ENCODE results near the gene ATRN. TPM values are rescaled to one million over a fixed set of nuclear protein-coding genes. Genes with fewer than 3 reads are reported as not detected.
"Not testable (repeated sequence)": the region's sequence is repeated elsewhere in the genome, so short reads cannot be mapped to it uniquely, and the experiment has no call there.

ATRN gene
- total and polyA plus RNA-seq, 2 donors (not counting 1 experiment from before 2014, with no cell fraction given), result 5.8 to 19.5 TPM

- TF ChIP-seq EZH2 (IDR thresholded peaks at IDR 0.05; ENCODE audit: borderline replicate concordance, insufficient read depth, low read depth, low read length, poor library complexity, severe bottlenecking) (no peak), CTCF (IDR thresholded peaks at IDR 0.05) (no peak)
- no peak overlapping the region for H3K27ac Mint-ChIP-seq
- Histone ChIP-seq H3K4me2 (replicated peaks; ENCODE audit: low read depth, low read length, poor library complexity, severe bottlenecking) (no peak overlapping the region), H3K4me3 (ENCODE audit: control extremely low read depth in 1 of 5, extremely low read depth in 1 of 5, insufficient read depth in 1 of 5, low read depth in 2 of 5, low read length in 4 of 5) (no peak overlapping the region), H3K4me1 (ENCODE audit: control insufficient read depth in 2 of 2, insufficient read depth in 2 of 2, low read length in 2 of 2) (no peaks in the 10 kb centered on the region), H2AFZ (ENCODE audit: insufficient read depth, low read depth, low read length, poor library complexity, severe bottlenecking) (no peak overlapping the region), H4K20me1 (ENCODE audit: control insufficient read depth, insufficient read depth, low read length, poor library complexity, severe bottlenecking) (no peaks in the 10 kb centered on the region), H3K9ac (ENCODE audit: low read length) (no peak overlapping the region), H3K27ac (ENCODE audit: low read length in 2 of 2) (no peak overlapping the region), H3K36me3 (replicated peaks in 1 of 2; ENCODE audit: control extremely low read depth in 1 of 2, control insufficient read depth in 1 of 2, extremely low read depth in 1 of 2, insufficient read depth in 2 of 2, low read length in 1 of 2) (peaks cover 15 to 21% of the 10 kb centered on the region in 2 experiments), H3K27me3 (replicated peaks in 1 of 4; ENCODE audit: control extremely low read depth in 1 of 4, control insufficient read depth in 3 of 4, insufficient read depth in 4 of 4, low read length in 3 of 4) (no peaks in the 10 kb centered on the region), H3K9me3 (ENCODE audit: control extremely low read depth in 1 of 3, control insufficient read depth in 2 of 3, insufficient read depth in 1 of 3, low read length in 2 of 3) (peaks cover 0 to 2% (median 0%) of the 10 kb centered on the region in 3 donors), H3K79me2 (ENCODE audit: control insufficient read depth, insufficient read depth, low read length) (no peaks in the 10 kb centered on the region)
- intact Hi-C loops (cut with micrococcal nuclease), result no loop called here
- no peak overlapping the region for H3K4me3 Mint-ChIP-seq
- POLR2A ChIA-PET, result no interaction called here
- no CpG with 5 or more reads among the region's 2 CpGs for WGBS (ENCODE audit: insufficient coverage)
- H3K27me3 Mint-ChIP-seq, result no peaks in the 10 kb centered on the region
- H3K9me3 Mint-ChIP-seq (ENCODE audit: insufficient read depth), result no peaks in the 10 kb centered on the region
- DNase-seq (no peak), ATAC-seq (ENCODE audit: low read depth) (no peak)
- H3K4me1 Mint-ChIP-seq, result no peaks in the 10 kb centered on the region
- CTCF ChIA-PET, result no interaction called here
Observed at GRCh38 chr20:3603108-3603507, 132.3 kb downstream of the ATRN start.

- H3K4me1 ChIP-seq (ENCODE audit: control insufficient read depth in 2 of 2, insufficient read depth in 2 of 2, low read length in 2 of 2); H3K9me3 Mint-ChIP-seq (ENCODE audit: insufficient read depth); H3K27ac Mint-ChIP-seq; CTCF ChIA-PET; H3K27me3 Mint-ChIP-seq; H3K79me2 ChIP-seq (ENCODE audit: control insufficient read depth, insufficient read depth, low read length); H2AFZ ChIP-seq (ENCODE audit: insufficient read depth, low read depth, low read length, poor library complexity, severe bottlenecking); H3K4me2 ChIP-seq (replicated peaks; ENCODE audit: low read depth, low read length, poor library complexity, severe bottlenecking); DNase-seq; POLR2A ChIA-PET; H3K27ac ChIP-seq (ENCODE audit: low read length in 2 of 2); H3K4me3 ChIP-seq (ENCODE audit: control extremely low read depth in 1 of 5, extremely low read depth in 1 of 5, insufficient read depth in 1 of 5, low read depth in 2 of 5, low read length in 4 of 5); H3K4me3 Mint-ChIP-seq; ATAC-seq (ENCODE audit: low read depth); H3K27me3 ChIP-seq (replicated peaks in 1 of 4; ENCODE audit: control extremely low read depth in 1 of 4, control insufficient read depth in 3 of 4, insufficient read depth in 4 of 4, low read length in 3 of 4); intact Hi-C loops (cut with micrococcal nuclease); H4K20me1 ChIP-seq (ENCODE audit: control insufficient read depth, insufficient read depth, low read length, poor library complexity, severe bottlenecking); H3K4me1 Mint-ChIP-seq; H3K9ac ChIP-seq (ENCODE audit: low read length); H3K9me3 ChIP-seq (ENCODE audit: control extremely low read depth in 1 of 3, control insufficient read depth in 2 of 3, insufficient read depth in 1 of 3, low read length in 2 of 3): not testable (repeated sequence)
- 100% methylated on average over 1 of the region's 4 CpGs for WGBS (ENCODE audit: insufficient coverage)
- peaks cover 12 to 16% of the 10 kb centered on the region in 2 experiments for H3K36me3 ChIP-seq (replicated peaks in 1 of 2; ENCODE audit: control extremely low read depth in 1 of 2, control insufficient read depth in 1 of 2, extremely low read depth in 1 of 2, insufficient read depth in 2 of 2, low read length in 1 of 2)
Observed at GRCh38 chr20:3605386-3605886, 134.6 kb downstream of the ATRN start.

All from B cell (primary cell).